ENCODE results near the gene OR10R2.

OR10R2 gene

DNA sequence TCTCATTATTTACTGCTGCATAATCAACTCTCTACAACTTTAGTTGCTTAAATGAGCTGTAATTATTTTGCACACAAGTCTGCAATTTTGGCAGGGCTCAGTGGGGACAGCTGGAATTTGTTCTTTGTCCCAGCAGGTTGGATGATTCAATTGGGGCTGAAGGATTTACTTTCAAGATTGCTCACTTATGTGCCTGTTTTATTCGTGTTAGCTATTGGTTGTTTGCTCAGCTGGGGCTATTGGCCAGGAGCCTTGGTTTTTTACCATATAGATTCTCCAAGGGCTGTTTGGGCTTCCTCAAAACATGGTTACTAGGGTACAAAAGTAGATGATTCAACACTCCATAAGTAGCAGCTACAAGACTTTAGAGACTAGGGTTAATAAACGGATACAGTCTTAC, 13.4 kb downstream of the OR10R2 start:
- H3K9ac ChIP-seq (ENCODE audit: low read length in 5 of 5), result no peak overlapping the region
- H3K4me3 ChIP-seq (ENCODE audit: low read depth in 1 of 5, low read length in 5 of 5), result no peak overlapping the region
- no peaks in the 10 kb centered on the region for H3K36me3 ChIP-seq (ENCODE audit: control insufficient read depth in 5 of 5, insufficient read depth in 5 of 5, low read length in 5 of 5)
- H3K27ac ChIP-seq (ENCODE audit: low read depth, low read length), result no peak overlapping the region
- H3K27me3 ChIP-seq (ENCODE audit: control insufficient read depth in 5 of 5, insufficient read depth in 4 of 5, low read length in 5 of 5), result no peaks in the 10 kb centered on the region
- H3K9me3 ChIP-seq (ENCODE audit: control insufficient read depth in 5 of 5, low read length in 5 of 5), result no peaks in the 10 kb centered on the region
- H3K4me1 ChIP-seq (ENCODE audit: control insufficient read depth in 5 of 5, insufficient read depth in 5 of 5, low read length in 5 of 5), result no peaks in the 10 kb centered on the region

- no peaks in the 10 kb centered on the region for H3K27me3 ChIP-seq (ENCODE audit: control insufficient read depth in 5 of 5, insufficient read depth in 4 of 5, low read length in 5 of 5)
- no peak overlapping the region for H3K9ac ChIP-seq (ENCODE audit: low read length in 5 of 5)
- H3K27ac ChIP-seq (ENCODE audit: low read depth, low read length), result no peak overlapping the region
- H3K9me3 ChIP-seq (ENCODE audit: control insufficient read depth in 5 of 5, low read length in 5 of 5), result no peaks in the 10 kb centered on the region
- H3K4me1 ChIP-seq (ENCODE audit: control insufficient read depth in 5 of 5, insufficient read depth in 5 of 5, low read length in 5 of 5), result no peaks in the 10 kb centered on the region
- no peaks in the 10 kb centered on the region for H3K36me3 ChIP-seq (ENCODE audit: control insufficient read depth in 5 of 5, insufficient read depth in 5 of 5, low read length in 5 of 5)
- H3K4me3 ChIP-seq (ENCODE audit: low read depth in 1 of 5, low read length in 5 of 5), result no peak overlapping the region
These were observed 19.3 kb downstream of the OR10R2 start for GRCh38 chr1:158491316-158491715.

- Histone ChIP-seq H3K9ac (ENCODE audit: low read length in 5 of 5) (no peak overlapping the region), H3K9me3 (ENCODE audit: control insufficient read depth in 5 of 5, low read length in 5 of 5) (no peaks in the 10 kb centered on the region)
These were observed 21.0 kb downstream of the OR10R2 start for GRCh38 chr1:158493054-158493453.

GRCh38 chr1:158494796-158495195, 22.8 kb downstream of the OR10R2 start:
- Histone ChIP-seq H3K4me1 (ENCODE audit: control insufficient read depth in 5 of 5, insufficient read depth in 5 of 5, low read length in 5 of 5) (no peaks in the 10 kb centered on the region), H3K36me3 (ENCODE audit: control insufficient read depth in 5 of 5, insufficient read depth in 5 of 5, low read length in 5 of 5) (no peaks in the 10 kb centered on the region), H3K27me3 (ENCODE audit: control insufficient read depth in 5 of 5, insufficient read depth in 4 of 5, low read length in 5 of 5) (no peaks in the 10 kb centered on the region), H3K9ac (ENCODE audit: low read length in 5 of 5) (no peak overlapping the region), H3K4me3 (ENCODE audit: low read depth in 1 of 5, low read length in 5 of 5) (no peak overlapping the region), H3K9me3 (ENCODE audit: control insufficient read depth in 5 of 5, low read length in 5 of 5) (no peaks in the 10 kb centered on the region), H3K27ac (ENCODE audit: low read depth, low read length) (no peak overlapping the region)

More at GRCh38 chr1:158493054-158493453, 21.0 kb downstream of the OR10R2 start:
- H3K4me3 ChIP-seq (ENCODE audit: low read depth in 1 of 5, low read length in 5 of 5), result no peak overlapping the region
- H3K4me1 ChIP-seq (ENCODE audit: control insufficient read depth in 5 of 5, insufficient read depth in 5 of 5, low read length in 5 of 5), result no peaks in the 10 kb centered on the region
- H3K27ac ChIP-seq (ENCODE audit: low read depth, low read length), result no peak overlapping the region
- no peaks in the 10 kb centered on the region for H3K36me3 ChIP-seq (ENCODE audit: control insufficient read depth in 5 of 5, insufficient read depth in 5 of 5, low read length in 5 of 5)
- H3K27me3 ChIP-seq (ENCODE audit: control insufficient read depth in 5 of 5, insufficient read depth in 4 of 5, low read length in 5 of 5), result no peaks in the 10 kb centered on the region

GRCh38 chr1:158496374-158496773, 24.4 kb downstream of the OR10R2 start:
- Histone ChIP-seq H3K9me3 (ENCODE audit: control insufficient read depth in 5 of 5, low read length in 5 of 5) (no peaks in the 10 kb centered on the region), H3K27me3 (ENCODE audit: control insufficient read depth in 5 of 5, insufficient read depth in 4 of 5, low read length in 5 of 5) (no peaks in the 10 kb centered on the region), H3K36me3 (ENCODE audit: control insufficient read depth in 5 of 5, insufficient read depth in 5 of 5, low read length in 5 of 5) (no peaks in the 10 kb centered on the region), H3K4me1 (ENCODE audit: control insufficient read depth in 5 of 5, insufficient read depth in 5 of 5, low read length in 5 of 5) (no peaks in the 10 kb centered on the region), H3K9ac (ENCODE audit: low read length in 5 of 5) (no peak overlapping the region), H3K27ac (ENCODE audit: low read depth, low read length) (no peak overlapping the region), H3K4me3 (ENCODE audit: low read depth in 1 of 5, low read length in 5 of 5) (no peak overlapping the region)

GRCh38 chr1:158506369-158506987, 34.5 kb downstream of the OR10R2 start:
- Histone ChIP-seq H3K4me1 (ENCODE audit: control insufficient read depth in 5 of 5, insufficient read depth in 5 of 5, low read length in 5 of 5) (no peaks in the 10 kb centered on the region), H3K36me3 (ENCODE audit: control insufficient read depth in 5 of 5, insufficient read depth in 5 of 5, low read length in 5 of 5) (no peaks in the 10 kb centered on the region), H3K27ac (ENCODE audit: low read depth, low read length) (no peak overlapping the region), H3K9me3 (ENCODE audit: control insufficient read depth in 5 of 5, low read length in 5 of 5) (peaks cover 0 to 5% (median 0%) of the 10 kb centered on the region in 5 donors), H3K4me3 (ENCODE audit: low read depth in 1 of 5, low read length in 5 of 5) (no peak overlapping the region), H3K27me3 (ENCODE audit: control insufficient read depth in 5 of 5, insufficient read depth in 4 of 5, low read length in 5 of 5) (no peaks in the 10 kb centered on the region), H3K9ac (ENCODE audit: low read length in 5 of 5) (no peak overlapping the region)

- no peak overlapping the region for H3K4me3 ChIP-seq (ENCODE audit: low read depth in 1 of 5, low read length in 5 of 5)
- no peaks in the 10 kb centered on the region for H3K27me3 ChIP-seq (ENCODE audit: control insufficient read depth in 5 of 5, insufficient read depth in 4 of 5, low read length in 5 of 5)
- no peaks in the 10 kb centered on the region for H3K4me1 ChIP-seq (ENCODE audit: control insufficient read depth in 5 of 5, insufficient read depth in 5 of 5, low read length in 5 of 5)
- H3K9ac ChIP-seq (ENCODE audit: low read length in 5 of 5), result no peak overlapping the region
- no peaks in the 10 kb centered on the region for H3K36me3 ChIP-seq (ENCODE audit: control insufficient read depth in 5 of 5, insufficient read depth in 5 of 5, low read length in 5 of 5)
- peaks cover 0 to under 1% (median 0%) of the 10 kb centered on the region in 5 donors for H3K9me3 ChIP-seq (ENCODE audit: control insufficient read depth in 5 of 5, low read length in 5 of 5)
- no peak overlapping the region for H3K27ac ChIP-seq (ENCODE audit: low read depth, low read length)
These were observed 35.5 kb downstream of the OR10R2 start for GRCh38 chr1:158507511-158507910.

DNA sequence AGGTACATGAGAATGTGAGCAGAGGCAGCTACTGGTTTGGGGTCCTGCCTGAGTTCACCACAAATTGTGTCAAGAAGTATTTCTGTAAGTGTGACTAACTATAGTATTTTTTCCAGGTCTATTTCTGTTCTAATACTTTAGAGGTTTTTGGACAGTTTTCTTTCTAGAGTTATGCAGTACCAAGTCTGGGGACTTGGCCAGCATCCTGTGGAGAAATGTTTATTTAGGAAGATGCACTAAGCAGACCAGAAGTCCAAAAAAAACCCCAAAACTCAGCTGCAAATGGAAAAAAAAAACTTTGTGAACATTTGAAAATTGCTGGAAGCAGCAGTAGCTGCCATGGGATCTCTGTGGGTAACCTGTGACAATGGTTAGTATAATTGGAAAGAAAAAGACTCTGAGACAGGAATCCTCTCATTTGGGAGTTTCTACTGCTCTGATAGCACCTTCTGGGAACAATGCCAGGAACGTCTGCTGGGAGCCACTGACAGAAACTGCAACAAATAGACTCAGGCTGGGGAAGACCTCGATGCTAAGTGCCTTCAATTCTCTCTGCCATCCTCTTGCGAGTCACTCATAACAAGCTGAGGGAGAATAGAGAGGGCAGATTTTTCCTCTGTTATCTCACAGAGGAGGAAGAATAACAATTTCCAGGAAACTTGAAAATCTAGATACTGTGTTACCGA, 37.6 kb downstream of the OR10R2 start:
- no peak overlapping the region for H3K27ac ChIP-seq (ENCODE audit: low read depth, low read length)
- H3K9me3 ChIP-seq (ENCODE audit: control insufficient read depth in 5 of 5, low read length in 5 of 5), result no peaks in the 10 kb centered on the region
- no peaks in the 10 kb centered on the region for H3K4me1 ChIP-seq (ENCODE audit: control insufficient read depth in 5 of 5, insufficient read depth in 5 of 5, low read length in 5 of 5)
- no peaks in the 10 kb centered on the region for H3K36me3 ChIP-seq (ENCODE audit: control insufficient read depth in 5 of 5, insufficient read depth in 5 of 5, low read length in 5 of 5)
- H3K27me3 ChIP-seq (ENCODE audit: control insufficient read depth in 5 of 5, insufficient read depth in 4 of 5, low read length in 5 of 5), result no peaks in the 10 kb centered on the region
- H3K4me3 ChIP-seq (ENCODE audit: low read depth in 1 of 5, low read length in 5 of 5), result no peak overlapping the region
- no peak overlapping the region for H3K9ac ChIP-seq (ENCODE audit: low read length in 5 of 5)

DNA sequence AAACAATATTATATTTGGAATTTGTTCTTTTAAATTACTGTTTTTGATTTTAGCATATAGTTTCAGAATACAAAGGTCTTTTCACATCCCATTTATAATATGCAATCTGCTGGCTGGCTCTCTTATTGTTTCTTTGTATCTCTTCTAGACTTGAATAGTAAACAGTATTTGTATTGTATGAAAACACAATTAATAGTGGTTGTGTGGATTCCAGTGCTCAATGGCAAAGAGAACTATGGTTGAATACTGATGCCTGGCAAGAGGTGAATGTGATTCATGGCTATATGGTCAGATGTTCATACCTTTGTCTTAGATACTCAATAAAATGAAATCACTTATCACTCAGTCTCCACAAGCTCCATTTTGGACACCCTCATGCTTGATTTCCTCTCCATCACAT, 44.9 kb downstream of the OR10R2 start:
- Histone ChIP-seq H3K36me3 (ENCODE audit: control insufficient read depth in 5 of 5, insufficient read depth in 5 of 5, low read length in 5 of 5) (no peaks in the 10 kb centered on the region), H3K9ac (ENCODE audit: low read length in 5 of 5) (no peak overlapping the region), H3K27me3 (ENCODE audit: control insufficient read depth in 5 of 5, insufficient read depth in 4 of 5, low read length in 5 of 5) (peaks cover 0 to 3% (median 0%) of the 10 kb centered on the region in 5 donors), H3K27ac (ENCODE audit: low read depth, low read length) (no peak overlapping the region), H3K4me1 (ENCODE audit: control insufficient read depth in 5 of 5, insufficient read depth in 5 of 5, low read length in 5 of 5) (no peaks in the 10 kb centered on the region), H3K9me3 (ENCODE audit: control insufficient read depth in 5 of 5, low read length in 5 of 5) (peaks cover 0 to 5% (median 4%) of the 10 kb centered on the region in 5 donors), H3K4me3 (ENCODE audit: low read depth in 1 of 5, low read length in 5 of 5) (no peak overlapping the region)

DNA sequence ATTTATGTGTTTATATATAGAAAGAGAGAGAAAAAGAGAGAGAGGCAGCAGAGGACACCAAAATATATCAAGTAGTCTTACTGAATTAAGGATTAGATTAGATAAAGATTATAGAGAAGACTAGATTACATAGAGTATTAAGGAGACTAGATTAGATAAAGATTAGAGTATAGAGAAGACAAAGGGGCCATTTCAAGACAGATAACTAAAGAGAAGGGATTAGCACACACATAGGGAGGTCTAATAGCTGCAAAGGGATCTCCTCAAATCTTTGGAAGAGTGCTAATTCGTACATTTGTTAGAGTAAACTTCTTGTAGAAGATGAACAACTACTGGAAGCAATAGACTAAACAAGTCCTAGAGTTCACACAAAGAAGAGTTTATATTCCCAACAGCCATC, 48.0 kb downstream of the OR10R2 start:
- Histone ChIP-seq H3K4me1 (ENCODE audit: control insufficient read depth in 5 of 5, insufficient read depth in 5 of 5, low read length in 5 of 5) (no peaks in the 10 kb centered on the region), H3K27ac (ENCODE audit: low read depth, low read length) (no peak overlapping the region), H3K36me3 (ENCODE audit: control insufficient read depth in 5 of 5, insufficient read depth in 5 of 5, low read length in 5 of 5) (no peaks in the 10 kb centered on the region), H3K27me3 (ENCODE audit: control insufficient read depth in 5 of 5, insufficient read depth in 4 of 5, low read length in 5 of 5) (peaks cover 0 to 3% (median 0%) of the 10 kb centered on the region in 5 donors), H3K9me3 (ENCODE audit: control insufficient read depth in 5 of 5, low read length in 5 of 5) (peaks cover 0 to 6% (median 4%) of the 10 kb centered on the region in 5 donors), H3K4me3 (ENCODE audit: low read depth in 1 of 5, low read length in 5 of 5) (no peak overlapping the region), H3K9ac (ENCODE audit: low read length in 5 of 5) (no peak overlapping the region)

Measured in subcutaneous abdominal adipose tissue (tissue), 5 donors.